GM21529 (cell line): Measurements from ENCODE around the gene DMD.

ENCODE experiments used
- ATAC-seq: cut with Tn5 transposase; IDR thresholded peaks from one replicate; pipeline ENCODE4 v1.9.1; 2021; ENCODE audit not compliant: unreplicated experiment

Gene DMD

GRCh38 chrX:32293962-32294700, 917.2 kb downstream of the DMD start:
- no peak for ATAC-seq

GRCh38 chrX:32289356-32289755, 922.0 kb downstream of the DMD start:
- ATAC-seq: no peak

DNA sequence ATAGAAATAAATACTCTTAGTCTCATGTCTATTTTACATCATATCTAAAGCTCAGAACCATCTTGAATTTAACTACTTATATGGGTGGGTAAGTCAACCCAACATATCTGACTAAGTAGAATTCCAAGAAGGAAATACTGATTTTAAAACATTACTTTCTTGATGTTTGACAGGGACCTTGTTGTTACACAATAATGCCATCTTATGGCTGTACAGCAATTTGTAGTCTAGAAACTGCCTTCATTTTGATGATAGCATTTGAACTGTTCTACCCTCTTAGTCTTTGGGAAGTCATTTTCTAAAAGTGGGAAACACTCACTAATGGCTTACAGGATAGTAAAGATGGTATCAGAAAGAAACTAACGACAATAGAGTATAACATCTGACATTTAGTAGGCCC, 929.5 kb downstream of the DMD start:
- ATAC-seq: no peak

- ATAC-seq: no peak
These were observed 930.4 kb downstream of the DMD start for GRCh38 chrX:32280921-32281320.

DNA sequence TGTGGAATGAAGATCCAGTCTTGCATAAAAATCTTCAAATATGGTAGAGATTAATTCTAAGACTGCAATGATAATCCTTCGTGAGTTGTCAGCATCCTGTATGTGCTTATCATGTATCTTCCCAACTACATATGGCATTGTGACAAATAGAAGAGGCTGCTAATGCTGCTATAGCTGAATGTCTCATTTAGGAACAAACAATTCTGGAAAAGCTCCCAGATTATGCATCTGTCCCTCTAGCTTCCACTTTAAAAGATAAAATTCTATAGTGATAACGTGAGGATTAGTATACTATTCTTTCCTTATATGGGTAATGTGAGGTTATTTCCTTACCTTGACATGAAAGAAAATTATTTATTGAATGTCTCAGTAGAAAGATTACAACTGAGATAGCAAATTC, 930.9 kb downstream of the DMD start:
- ATAC-seq: no peak

GRCh38 chrX:32276153-32276552, 935.2 kb downstream of the DMD start:
- ATAC-seq: no peak

GRCh38 chrX:32269866-32270265, 941.5 kb downstream of the DMD start:
- no peak for ATAC-seq

GRCh38 chrX:32268207-32268606, 943.1 kb downstream of the DMD start:
- ATAC-seq: no peak

- ATAC-seq: no peak
These were observed 943.6 kb downstream of the DMD start for GRCh38 chrX:32267796-32268195.

GRCh38 chrX:32246675-32247074, 964.7 kb downstream of the DMD start:
- peak; percentile 67 for ATAC-seq

DNA sequence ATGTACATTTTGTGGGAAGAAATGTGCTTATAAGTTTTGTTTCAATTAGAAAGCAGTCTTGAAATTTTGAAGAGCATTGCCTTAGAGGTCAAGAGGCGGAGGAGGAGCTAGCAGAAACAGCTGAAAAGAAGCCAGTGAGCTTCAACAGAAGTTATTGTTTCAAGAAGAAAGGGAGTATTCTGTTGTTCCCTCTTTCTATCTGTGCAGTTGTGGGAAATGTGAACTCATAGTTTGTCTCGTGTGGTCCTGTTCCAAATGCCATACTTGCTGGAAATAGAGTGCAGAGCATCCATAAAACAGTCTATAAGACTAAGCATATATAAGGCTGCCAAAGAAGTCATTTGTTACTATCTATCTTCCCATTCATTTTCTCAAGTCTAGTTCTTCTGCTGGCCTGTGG, 1015.7 kb downstream of the DMD start:
- no peak for ATAC-seq

- ATAC-seq: no peak
These were observed 1020.0 kb downstream of the DMD start for GRCh38 chrX:32191316-32191715.

DNA sequence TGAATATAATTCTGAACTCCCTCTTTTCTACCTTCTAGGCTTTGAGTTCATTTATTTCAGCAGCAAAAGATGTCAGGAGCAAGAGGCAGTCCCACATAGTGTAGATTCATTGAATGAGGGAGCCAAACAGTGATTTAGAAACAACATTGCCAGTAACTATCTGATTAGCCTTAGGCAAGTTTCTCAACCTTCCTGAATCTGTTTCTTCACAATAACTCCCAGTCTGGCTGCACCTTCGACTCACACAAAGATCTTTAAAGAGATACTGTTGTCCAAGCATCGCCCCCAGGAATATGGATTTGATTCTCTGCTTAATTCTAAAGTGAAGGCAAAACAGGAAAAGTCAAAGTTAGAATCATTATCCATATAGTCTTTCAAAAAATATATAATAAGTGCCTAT, 1026.2 kb downstream of the DMD start:
- ATAC-seq: no peak

- no peak for ATAC-seq
These were observed 1028.3 kb downstream of the DMD start for GRCh38 chrX:32183066-32183465.

GRCh38 chrX:32176510-32176909, 1034.8 kb downstream of the DMD start:
- ATAC-seq: no peak

- no peak for ATAC-seq
These were observed 1040.9 kb downstream of the DMD start for GRCh38 chrX:32170481-32170880.

DNA sequence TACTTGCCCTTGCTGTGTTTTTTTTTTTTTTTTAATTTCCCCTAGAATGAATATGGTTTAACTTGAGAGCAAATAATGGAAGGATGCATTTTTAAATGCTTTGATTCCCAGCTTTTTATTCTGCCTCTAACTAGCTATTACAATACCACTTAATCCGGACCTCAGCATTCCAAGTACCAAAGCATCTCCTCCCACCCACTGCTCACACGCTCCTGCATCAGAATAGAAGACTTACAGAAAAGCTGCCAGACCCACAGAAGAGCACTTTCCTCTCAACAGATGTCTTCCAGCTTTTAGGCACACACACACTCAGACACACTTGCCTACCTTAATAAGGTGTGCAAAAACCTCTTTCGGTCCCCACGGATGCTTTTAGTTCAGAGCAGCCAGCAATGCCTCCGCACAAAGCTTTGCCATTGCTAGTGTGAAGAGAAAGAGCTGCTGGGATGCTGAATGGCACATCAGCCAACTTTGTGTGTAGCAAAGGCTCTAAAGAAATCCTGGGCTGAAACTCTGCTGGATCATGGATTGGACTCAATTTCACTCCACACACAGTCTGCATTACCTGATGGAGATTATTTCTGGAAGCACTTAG, 1056.2 kb downstream of the DMD start:
- no peak for ATAC-seq

DNA sequence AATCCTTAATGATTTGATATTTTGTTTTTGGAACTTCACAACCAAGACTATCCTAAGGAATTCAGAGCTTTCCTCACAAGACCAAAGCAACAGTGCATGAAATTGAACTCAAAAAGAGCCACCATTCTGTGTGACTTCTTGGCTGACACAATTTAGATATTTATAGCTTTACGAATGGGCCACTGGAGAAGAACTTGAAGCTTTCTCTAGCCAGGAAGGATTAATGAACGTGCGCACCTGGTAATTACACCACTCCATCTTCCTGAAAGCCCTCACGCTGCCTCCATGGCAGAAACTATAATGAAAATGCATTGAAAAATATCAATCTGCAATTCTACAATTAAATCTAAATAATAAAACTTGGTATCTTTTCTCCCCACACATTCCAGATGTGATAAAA, 1057.8 kb downstream of the DMD start:
- no peak for ATAC-seq

DNA sequence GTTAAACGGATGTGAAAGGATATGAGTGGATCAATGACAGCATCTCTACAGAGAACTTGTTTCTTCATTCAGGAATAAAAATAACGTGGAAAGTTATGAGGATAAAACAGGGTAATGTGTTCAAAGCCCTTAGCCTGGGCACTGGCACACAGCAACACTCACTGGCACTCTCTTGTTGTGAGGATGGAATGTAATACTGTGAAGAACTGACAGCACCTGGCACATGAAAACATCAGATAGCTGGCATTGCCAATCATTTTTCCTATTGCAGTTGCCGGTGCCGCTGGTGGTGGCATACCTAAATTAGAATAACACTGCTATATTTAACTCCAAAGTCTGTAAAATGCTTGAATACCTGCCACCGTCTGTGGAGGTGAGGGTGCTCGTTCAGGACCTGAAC, 1061.2 kb downstream of the DMD start:
- no peak for ATAC-seq

- no peak for ATAC-seq
These were observed 1069.5 kb downstream of the DMD start for GRCh38 chrX:32141841-32142240.

DNA sequence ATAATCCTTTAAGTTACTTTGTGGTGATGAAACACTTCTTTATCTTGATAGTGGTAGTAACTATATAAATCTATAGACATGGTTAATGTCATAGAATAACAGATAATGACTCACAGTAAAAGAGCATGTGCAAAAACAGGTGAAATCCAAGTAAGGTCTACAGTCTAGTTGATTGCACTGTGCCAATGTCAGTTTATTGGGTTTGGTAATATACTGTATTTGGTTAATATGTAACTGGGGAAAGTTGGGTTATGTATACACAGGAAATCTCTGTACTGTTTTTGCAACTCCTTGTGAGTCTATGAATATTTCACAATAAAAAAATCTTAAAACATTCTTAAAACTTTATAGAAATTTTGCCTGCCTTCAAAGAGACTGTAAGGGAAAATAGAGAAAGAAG, 1071.9 kb downstream of the DMD start:
- no peak for ATAC-seq

- ATAC-seq: no peak
These were observed 1073.8 kb downstream of the DMD start for GRCh38 chrX:32137525-32137924.

GRCh38 chrX:32126997-32127396, 1084.4 kb downstream of the DMD start:
- ATAC-seq: no peak
